Astrocyte (in vitro differentiated cells and primary cell): ENCODE results near the gene RNF150. TPM values are rescaled to one million over a fixed set of nuclear protein-coding genes. Genes with fewer than 3 reads are reported as not detected.
A peak's percentile ranks its signal among the peaks of the same experiment; 100 is the strongest.

Source experiments
- DNase-seq: peaks from one replicate; pipeline ENCODE4 v3.0.0-alpha.2; 2010; ENCODE audit warnings: low read depth
- FAIRE-seq: peaks from 2 replicates; lab custom pipeline; 2011; peaks lifted over from hg19 to GRCh38; lab: Jason Lieb, UNC
- H2AFZ ChIP-seq: 2 replicates; pipeline ENCODE4 v1.6.0; 2012; ENCODE audit warnings: low read depth, low read length, inconsistent platforms
- H3K27ac ChIP-seq: 2 replicates; pipeline ENCODE4 v1.5.1; 2011; ENCODE audit warnings: low read depth, low read length, inconsistent platforms
- H3K27me3 ChIP-seq: 2 replicates; pipeline ENCODE4 v1.6.0; 2011; ENCODE audit warnings: low read length, inconsistent platforms; ENCODE audit not compliant: insufficient read depth
- H3K36me3 ChIP-seq: 2 replicates; pipeline ENCODE4 v1.5.1; 2011; ENCODE audit warnings: low read length, inconsistent platforms; ENCODE audit not compliant: insufficient read depth
- H3K4me1 ChIP-seq: 2 replicates; pipeline ENCODE4 v1.5.1; 2011; ENCODE audit warnings: low read length, inconsistent platforms; ENCODE audit not compliant: insufficient read depth
- H3K4me2 ChIP-seq: 2 replicates; pipeline ENCODE4 v1.6.0; 2012; ENCODE audit warnings: low read length, inconsistent platforms
- H3K4me3 ChIP-seq: 2 replicates; pipeline ENCODE4 v1.5.1; 2011; ENCODE audit warnings: low read depth, mild to moderate bottlenecking, low read length, inconsistent platforms; ENCODE audit not compliant: insufficient read depth
- H3K79me2 ChIP-seq: 2 replicates; pipeline ENCODE4 v1.6.0; 2012; ENCODE audit warnings: mild to moderate bottlenecking, low read length, inconsistent platforms; ENCODE audit not compliant: insufficient read depth
- H3K9ac ChIP-seq: 2 replicates; pipeline ENCODE4 v1.6.0; 2012; ENCODE audit warnings: mild to moderate bottlenecking, low read length, inconsistent platforms
- H3K9me3 ChIP-seq: 2 replicates; pipeline ENCODE4 v1.5.1; 2012; ENCODE audit warnings: low read depth, mild to moderate bottlenecking, low read length, inconsistent platforms; ENCODE audit not compliant: insufficient read depth
- H4K20me1 ChIP-seq: 2 replicates; pipeline ENCODE4 v1.6.0; 2012; ENCODE audit warnings: low read length, inconsistent platforms; ENCODE audit not compliant: insufficient read depth
- H3K27ac Mint-ChIP-seq: one replicate; pipeline ENCODE4 v1.8.0; 2021; ENCODE audit warnings: mild to moderate bottlenecking, mixed read lengths; ENCODE audit not compliant: unreplicated experiment
- H3K27me3 Mint-ChIP-seq: one replicate; pipeline ENCODE4 v1.8.0; 2021; ENCODE audit warnings: low read depth, mixed read lengths; ENCODE audit not compliant: unreplicated experiment
- H3K36me3 Mint-ChIP-seq: one replicate; pipeline ENCODE4 v1.8.0; 2021; ENCODE audit warnings: low read depth, mixed read lengths; ENCODE audit not compliant: unreplicated experiment
- H3K4me1 Mint-ChIP-seq: one replicate; pipeline ENCODE4 v1.8.0; 2021; ENCODE audit warnings: low read depth, mixed read lengths; ENCODE audit not compliant: unreplicated experiment
- H3K4me3 Mint-ChIP-seq: one replicate; pipeline ENCODE4 v1.8.0; 2021; ENCODE audit warnings: mild to moderate bottlenecking, moderate library complexity, mixed read lengths; ENCODE audit not compliant: unreplicated experiment
- H3K9me3 Mint-ChIP-seq: one replicate; pipeline ENCODE4 v1.8.0; 2021; ENCODE audit warnings: mild to moderate bottlenecking, mixed read lengths; ENCODE audit not compliant: unreplicated experiment
- CTCF ChIP-seq: IDR thresholded peaks from 2 replicates; pipeline ENCODE4 v1.5.1; 2011; ENCODE audit warnings: low read depth, mild to moderate bottlenecking, inconsistent platforms, low read length, moderate library complexity; ENCODE audit not compliant: insufficient read depth
- EZH2 ChIP-seq: IDR thresholded peaks from 2 replicates; pipeline ENCODE4 v1.6.1; 2012; ENCODE audit warnings: mild to moderate bottlenecking, low read length, inconsistent platforms; ENCODE audit not compliant: insufficient read depth
- total RNA-seq: library from RNA; stranded (reverse); gene quantifications from 2 replicates; pipeline ENCODE4 v1.2.1, GENCODE V29; 2021

The RNF150 gene
- total RNA-seq, 1 donor from 2014 or later = 5.2 TPM

- TF ChIP-seq EZH2 (no peak), CTCF (no peak)
- Histone ChIP-seq H3K4me2 (no peak overlapping the region), H3K36me3 (no peaks in the 10 kb centered on the region), H3K27ac (no peak overlapping the region), H3K9me3 (no peaks in the 10 kb centered on the region), H3K27me3 (no peaks in the 10 kb centered on the region), H2AFZ (no peak overlapping the region), H4K20me1 (no peaks in the 10 kb centered on the region), H3K79me2 (no peaks in the 10 kb centered on the region), H3K9ac (no peak overlapping the region), H3K4me3 (no peak overlapping the region), H3K4me1 (no peaks in the 10 kb centered on the region)
- Mint-ChIP-seq H3K4me1 (no peaks in the 10 kb centered on the region), H3K4me3 (no peak overlapping the region), H3K27me3 (no peaks in the 10 kb centered on the region), H3K36me3 (no peaks in the 10 kb centered on the region), H3K27ac (no peak overlapping the region), H3K9me3 (no peaks in the 10 kb centered on the region)
- DNase-seq (peak; percentile 51), FAIRE-seq (no peak)
Measured at GRCh38 chr4:141142423-141142822, 9.2 kb upstream of the RNF150 start.

GRCh38 chr4:141140391-141141200, 7.3 kb upstream of the RNF150 start:
- Mint-ChIP-seq H3K27ac (no peak overlapping the region), H3K4me1 (no peaks in the 10 kb centered on the region), H3K4me3 (no peak overlapping the region), H3K36me3 (no peaks in the 10 kb centered on the region), H3K9me3 (no peaks in the 10 kb centered on the region), H3K27me3 (peaks cover 2% of the 10 kb centered on the region)
- Histone ChIP-seq H3K9me3 (no peaks in the 10 kb centered on the region), H3K4me2 (no peak overlapping the region), H3K79me2 (no peaks in the 10 kb centered on the region), H3K27ac (no peak overlapping the region), H4K20me1 (no peaks in the 10 kb centered on the region), H3K27me3 (no peaks in the 10 kb centered on the region), H2AFZ (no peak overlapping the region), H3K9ac (no peak overlapping the region), H3K4me3 (no peak overlapping the region), H3K36me3 (no peaks in the 10 kb centered on the region), H3K4me1 (no peaks in the 10 kb centered on the region)
- TF ChIP-seq EZH2 = no peak
- TF ChIP-seq CTCF = no peak
- DNase-seq = peak; percentile 40
- no peak for FAIRE-seq
